ENCODE results near the gene SPATA31E1.
"Not testable (repeated sequence)": the region's sequence is repeated elsewhere in the genome, so short reads cannot be mapped to it uniquely, and the experiment has no call there.

Gene SPATA31E1

DNA sequence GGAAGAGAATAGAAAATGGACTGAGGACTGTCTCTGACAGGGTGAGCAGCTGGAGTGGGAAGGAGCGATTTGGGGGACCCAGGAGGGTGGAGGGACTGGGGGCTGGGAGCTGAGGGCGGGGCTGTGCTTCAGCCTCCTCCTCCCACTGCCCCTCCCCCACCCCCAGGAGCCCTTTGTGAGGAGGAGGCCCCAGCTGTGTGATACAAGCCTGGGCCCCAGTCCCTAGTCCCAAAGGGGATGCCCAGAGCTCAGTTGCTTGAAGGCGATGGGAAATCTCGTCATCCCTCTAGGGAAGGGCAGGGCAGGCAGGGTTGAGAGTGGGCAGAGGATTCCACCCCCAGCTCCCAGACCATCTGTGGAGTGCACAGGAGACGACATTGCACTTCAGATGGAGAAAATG, at the start of gene SPATA31E1:
Gene SPATA31E1 (plus strand): TSS at position 251 of the 400 bp plus-strand sequence. CDS start 15 bp downstream, at position 266.
- DNase-seq, result no peak

DNA sequence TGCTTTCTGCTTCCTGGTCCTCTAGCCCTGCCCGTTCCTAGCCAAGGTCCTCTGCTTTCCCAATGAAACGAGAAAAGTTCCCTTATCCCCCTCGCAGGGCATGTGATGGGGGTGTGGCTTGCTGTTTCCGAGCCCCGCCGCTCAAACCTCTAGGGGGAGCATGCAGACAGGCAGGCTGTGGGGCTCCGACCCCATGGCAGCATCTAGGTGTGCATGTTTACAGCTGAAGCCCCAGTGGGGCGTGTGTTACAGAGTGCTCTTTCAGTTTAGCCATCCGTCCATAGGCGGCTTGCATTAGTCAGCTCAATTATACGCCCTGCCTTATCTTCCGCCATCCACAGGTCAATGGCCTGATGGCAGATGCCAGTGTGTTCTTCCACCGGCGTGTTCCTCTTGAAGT, 48.3 kb upstream of the SPATA31E1 start:
- DNase-seq, result no peak

DNA sequence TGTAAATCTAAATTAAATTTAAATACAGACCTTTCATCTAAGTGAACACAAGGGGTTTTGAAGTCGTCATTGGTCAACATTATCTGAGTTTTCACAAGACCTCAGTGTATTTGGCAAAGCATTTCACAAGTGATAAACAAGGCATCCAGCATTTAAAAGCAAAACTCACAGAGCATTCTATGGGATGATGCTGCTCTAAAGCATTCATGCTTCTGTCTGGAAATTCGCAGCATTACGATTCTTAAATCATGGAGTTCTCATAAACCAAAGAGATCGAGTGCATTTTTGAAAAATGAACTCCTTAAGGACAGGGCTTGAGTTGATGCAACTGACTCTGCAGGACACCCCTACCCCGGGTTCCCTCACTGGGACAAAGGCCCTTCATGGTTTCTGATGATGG, 46.1 kb upstream of the SPATA31E1 start:
- no peak for DNase-seq

DNA sequence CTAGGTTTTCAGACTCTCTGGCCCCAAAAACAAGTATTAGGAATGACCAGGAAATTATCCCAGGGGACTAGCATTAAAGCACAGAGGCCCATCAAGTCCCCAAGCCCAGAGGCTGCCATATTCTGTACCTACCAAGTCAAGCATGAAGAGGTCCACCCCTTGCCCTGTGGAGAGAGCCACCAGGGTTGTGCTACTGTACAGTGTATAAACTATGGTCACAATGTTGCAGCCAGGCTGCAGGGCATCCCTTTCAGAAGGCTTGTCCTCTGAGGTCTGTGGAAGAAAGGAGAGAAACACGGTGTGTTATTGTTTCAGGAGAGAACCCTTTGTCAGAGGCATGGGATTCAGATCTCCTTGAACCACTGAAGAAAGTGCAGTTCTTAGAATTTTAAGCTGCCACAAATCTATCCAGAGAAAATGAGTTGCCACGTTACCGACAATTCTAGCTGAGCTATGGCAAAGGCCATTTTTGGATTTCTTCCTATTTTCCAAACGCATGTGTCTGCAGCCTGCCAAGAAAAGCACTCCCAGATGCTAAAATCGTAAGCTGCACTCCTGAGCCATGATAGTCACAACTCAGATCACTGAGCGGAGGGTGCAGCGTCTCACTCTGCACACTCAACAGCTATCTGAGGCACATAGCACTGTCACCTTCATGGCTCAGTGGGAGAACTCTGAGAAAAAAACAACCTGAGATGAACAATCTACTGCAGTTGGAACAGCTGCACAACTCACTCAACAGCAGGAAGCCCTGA, 45.5 kb upstream of the SPATA31E1 start:
- DNase-seq, result no peak

DNA sequence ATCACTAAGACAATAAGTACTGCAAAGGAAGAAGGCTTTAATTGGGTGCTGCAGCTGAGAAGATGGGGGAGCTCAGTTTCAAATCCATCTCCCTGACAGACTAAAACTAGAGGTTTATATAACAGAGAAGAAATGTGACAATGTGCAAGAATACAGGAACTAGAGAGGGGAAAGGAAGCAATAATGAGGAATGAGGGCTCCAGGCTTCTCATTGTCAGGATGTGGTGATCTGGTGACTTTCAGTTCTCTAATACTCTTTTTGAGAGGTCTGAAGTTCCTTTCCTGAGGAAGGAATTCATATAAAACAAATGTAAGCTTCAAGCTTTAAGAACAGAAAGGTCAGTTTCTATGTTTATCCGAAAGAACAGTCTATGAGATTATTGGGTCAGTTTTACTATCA, 42.5 kb upstream of the SPATA31E1 start:
- DNase-seq, result no peak

DNA sequence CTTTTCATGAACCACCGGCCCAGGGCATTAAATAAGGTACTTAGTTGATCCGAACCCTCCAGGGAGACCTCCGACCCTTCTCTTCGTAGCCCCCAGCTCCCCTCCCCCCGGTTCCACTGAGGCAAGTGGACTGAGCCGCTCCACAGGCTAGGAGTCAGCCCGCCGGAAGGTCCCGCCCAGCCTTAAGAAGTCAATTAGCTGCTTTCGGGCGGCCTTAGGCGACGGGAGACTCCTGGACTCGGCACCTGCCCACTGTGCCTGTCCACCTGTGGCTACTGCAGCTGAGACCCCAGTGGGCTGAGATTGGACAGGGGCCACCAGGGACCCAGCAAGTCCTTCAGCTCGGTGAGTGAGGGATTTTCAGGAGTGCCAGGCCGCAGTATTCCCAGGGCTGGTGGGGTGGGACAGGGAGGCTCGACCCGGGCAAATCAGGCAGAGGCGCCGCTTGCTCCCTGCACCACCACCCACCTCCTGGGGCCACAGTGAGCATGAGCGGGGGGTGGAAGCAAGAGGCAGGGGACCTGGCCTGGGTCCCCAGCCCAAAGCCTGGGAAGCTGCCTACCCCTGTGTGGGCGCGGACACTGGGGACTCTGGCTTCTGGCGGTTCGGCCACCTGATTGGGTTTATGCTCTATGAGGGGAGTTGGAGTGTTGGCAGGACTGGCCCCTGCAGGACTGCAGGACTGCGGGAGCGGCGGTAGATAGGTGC, 39.6 kb upstream of the SPATA31E1 start:
- no peak for DNase-seq

DNA sequence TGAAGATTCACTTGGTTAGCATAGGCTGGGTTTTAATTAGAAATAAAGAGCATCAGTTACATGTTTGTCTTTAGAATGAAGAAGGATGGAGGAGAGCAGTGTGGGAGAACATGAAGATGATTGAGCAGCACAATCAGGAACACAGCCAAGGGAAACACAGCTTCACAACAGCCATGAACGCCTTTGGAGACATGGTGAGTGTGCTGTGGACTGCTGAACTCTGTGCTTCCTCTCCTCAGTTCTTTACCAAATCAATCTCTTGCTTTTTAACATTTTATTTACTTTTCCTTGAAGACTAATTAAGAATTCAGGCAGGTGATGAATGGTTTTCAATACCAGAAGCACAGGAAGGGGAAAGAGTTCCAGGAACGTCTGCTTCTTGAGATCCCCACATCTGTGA, 38.2 kb upstream of the SPATA31E1 start:
- DNase-seq, result no peak

DNA sequence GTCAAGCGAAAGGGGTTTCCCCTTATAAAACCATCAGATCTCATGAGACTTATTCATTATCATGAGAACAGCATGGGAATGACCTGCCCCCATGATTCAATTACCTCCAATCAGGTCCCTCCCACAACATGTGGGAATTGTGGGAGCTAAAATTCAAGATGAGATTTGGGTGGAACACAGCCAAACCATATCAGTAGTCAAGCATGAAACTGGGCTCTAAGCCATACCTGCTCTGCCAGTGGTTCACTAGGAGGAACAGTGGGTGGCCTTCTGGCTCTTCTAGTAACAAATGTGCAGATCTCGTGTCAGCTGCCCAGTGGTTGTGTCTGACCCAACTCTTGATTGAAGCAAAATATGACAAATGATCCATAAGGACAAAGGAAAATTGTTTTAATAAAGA, 34.9 kb upstream of the SPATA31E1 start:
- peak; percentile 45 for DNase-seq

DNA sequence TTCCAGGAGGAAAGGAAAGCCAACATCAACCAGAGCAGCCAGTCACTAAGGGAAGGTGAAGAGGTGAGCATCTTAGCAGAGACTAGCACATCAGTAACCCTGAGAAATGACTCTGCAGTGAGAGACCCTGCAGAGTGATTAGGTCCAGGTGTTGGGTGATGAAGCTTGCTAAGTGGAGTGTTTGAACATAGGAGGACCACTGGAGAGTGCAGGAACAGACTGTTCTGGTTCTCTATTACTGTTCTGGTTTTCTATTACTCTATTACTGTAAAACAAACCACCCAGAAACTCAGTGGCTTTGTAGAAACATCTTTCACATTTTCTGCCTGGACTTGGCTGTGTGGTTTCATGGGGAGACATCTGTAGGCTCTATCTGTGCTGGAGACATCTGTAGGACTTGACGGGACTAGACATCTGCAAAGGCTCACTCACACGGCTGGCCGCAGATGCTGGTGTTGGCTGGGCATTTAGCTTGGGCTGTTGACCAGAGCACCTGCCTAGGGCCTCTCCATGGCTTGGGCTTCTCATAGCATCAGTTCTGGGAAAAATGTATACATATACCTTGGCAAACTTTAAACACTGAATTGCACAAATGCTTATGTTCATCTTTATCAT, 33.4 kb upstream of the SPATA31E1 start:
- no peak for DNase-seq

DNA sequence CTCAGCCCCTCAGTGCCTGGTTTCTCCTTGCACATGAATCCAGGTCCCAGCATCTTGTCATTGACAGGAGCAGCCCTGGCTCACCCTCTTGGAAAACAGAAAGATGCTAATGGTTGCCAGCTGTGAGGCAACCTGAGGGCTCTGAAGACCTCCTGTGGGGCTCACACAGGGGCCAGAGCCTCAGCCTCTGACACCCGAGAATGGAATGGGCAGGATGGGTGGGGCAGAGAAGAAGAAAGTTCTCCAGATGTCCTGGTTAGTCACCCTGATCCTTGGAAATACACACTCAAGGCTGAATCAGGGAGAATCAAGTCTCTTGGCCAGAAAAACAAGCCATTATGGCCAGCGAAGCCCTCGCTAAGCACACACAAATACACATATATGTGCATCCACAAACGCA, 32.3 kb upstream of the SPATA31E1 start:
- DNase-seq, result no peak

DNA sequence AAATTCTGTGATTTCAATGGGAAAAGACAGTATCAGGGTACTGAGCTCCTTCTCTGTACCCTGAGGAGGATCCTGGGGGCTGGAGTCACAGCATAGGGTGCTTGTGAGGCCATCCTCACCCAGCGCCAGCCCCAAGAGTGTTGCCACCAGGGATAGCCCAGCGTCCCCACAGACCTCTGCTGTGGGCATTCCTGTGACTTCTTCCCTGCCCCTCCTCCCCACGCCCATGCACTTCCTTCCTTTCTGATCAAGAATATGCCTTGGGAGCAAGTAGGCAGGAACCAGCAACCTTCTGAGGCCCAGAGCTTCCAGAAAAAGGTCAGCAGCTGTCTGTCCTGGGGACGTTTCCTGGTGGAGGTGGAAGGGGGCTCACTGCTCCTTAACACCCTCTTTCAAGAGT, 31.5 kb upstream of the SPATA31E1 start:
- DNase-seq, result not testable (repeated sequence)

DNA sequence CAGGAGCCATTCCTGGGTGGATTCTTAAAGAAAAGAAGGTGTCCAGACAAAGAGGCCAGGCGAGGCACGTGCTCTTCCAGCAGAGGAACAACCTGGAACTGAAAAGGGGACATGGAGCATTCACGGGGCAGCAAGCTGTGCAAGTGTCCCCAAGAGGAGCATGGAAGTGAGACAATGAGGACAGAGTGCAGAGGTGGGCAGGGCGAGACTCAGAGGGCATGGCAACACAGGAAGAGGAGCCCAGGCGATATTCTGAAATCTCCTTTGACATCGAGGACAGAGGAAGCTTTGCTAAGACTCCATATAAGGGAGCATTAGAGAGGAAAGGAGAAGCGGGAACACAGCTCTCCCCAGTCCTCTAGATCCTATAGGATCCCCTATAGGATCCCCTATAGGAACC, 29.4 kb upstream of the SPATA31E1 start:
- no peak for DNase-seq

DNA sequence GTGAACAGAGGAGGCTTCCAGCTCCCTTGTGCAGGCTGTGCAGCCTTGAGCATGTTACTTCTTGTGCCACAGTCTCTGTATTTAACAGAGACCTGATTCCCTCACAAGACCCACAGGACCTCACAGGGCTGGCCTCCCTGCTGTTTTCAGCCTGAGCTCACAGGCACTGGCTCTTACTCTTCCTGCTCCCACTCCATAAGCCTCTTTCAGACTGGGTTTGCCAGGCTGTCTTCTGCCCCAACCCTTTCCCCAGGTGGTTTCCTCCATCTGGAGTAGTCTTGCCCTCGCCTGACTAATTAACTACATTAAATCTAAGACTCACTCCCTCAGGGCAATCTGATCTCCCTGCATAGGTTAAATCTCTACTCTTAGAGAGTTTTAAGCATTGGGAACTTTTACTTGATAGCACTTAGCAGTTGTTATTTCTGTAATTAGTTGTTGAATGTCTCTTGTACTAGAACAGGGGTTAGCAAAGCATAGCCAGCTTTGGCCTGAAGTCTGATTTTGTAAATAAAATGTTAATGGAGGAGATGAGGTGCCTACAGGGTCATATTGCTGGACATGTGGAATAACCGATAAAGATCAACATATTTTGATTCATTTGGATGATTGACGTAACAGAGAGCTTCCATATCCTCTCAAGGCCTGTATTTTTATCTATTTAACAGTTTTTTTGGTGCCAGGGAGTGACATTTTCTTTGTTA, 28.6 kb upstream of the SPATA31E1 start:
- DNase-seq, result no peak

DNA sequence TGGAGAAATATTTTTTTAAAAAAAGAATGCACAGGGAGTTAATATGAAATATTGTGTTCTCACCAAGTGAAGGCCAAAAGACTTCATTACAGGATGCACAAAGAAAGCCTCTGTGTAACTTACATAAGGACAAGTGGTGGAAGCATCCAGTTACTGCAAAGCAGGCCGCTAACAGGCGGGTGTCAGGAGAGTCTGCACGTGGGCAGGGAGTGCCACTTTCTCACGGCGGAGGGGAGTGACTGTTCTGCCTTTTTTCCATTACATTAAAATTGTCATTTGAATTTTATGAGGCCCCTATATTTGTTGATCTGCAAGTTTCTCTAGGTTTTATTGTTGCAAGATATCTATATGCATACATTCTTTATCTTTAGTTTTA, 28.1 kb upstream of the SPATA31E1 start:
- DNase-seq, result no peak

DNA sequence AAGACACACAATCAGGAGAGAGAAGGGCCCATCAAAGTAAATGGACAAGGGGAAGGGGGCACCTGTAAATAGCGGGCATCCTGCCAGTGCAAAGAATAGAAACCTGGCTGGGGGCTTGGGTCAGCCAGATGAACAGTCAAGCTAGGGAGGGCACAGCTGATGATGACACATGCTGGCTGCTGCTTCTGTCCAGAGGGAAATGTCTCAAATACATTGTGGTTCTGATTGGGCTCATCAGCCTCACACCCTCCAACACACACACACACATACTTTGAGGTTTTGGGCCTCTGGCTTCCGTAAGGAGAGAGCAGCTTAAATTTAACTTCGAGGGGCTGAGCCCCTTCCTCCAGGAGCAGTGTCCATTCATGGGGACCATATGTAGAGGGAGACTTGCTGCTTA, 27.6 kb upstream of the SPATA31E1 start:
- DNase-seq, result no peak

DNA sequence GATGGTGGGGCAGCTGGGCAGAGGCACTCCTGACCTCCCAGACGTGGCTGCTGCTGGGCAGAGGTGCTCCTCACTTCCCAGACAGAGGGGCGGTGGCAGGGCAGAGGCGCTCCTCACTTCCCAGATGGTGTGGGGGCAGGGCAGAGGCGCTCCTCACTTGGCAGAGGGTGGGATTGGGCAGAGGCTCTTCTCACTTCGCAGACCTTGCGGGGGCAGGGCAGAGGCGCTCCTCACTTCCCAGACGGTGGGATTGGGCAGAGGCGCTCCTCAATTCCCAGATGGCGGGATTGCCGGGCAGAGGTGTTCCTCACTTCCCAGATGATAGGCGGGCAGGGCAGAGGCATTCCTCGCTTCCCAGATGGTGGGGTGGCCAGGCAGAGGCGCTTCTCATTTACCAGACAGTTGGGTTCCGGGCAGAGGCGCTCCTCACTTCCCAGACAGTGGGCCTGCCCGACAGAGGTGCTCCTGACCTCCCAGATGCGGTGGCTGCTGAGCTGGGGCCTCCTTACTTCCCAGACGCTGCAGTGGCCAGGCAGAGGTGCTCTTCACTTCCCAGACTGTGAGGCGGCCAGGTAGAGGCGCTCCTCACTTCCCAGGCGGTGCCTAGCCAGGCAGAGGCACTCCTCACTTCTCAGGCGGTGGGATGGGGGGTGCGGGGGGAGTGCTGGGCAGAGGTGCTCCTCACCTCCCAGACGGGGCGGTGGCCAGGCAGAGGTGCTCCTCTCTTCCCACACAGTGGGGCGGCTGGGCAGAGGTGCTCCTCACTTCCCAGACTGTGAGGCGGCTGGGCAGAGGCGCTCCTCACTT, 25.3 kb upstream of the SPATA31E1 start:
- DNase-seq, result no peak

DNA sequence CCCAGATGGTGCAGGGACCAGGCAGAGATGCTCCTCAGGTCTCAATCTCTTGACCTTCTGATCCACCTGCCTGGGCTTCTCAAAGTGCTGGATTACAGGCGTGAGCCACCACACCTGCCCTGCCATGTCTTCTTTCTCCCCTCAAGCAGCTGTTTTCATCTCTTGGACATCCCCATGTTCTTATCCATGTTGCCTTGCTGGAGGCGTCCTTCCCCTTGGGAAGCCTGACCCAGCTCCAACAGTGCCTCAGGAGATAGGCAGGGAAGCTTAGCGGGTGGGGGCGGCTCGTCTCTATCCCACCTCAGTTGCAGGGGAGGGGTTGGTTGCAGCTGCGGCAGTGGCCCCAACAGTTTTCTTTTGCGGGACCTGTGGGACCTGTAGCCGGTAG, 24.7 kb upstream of the SPATA31E1 start:
- DNase-seq, result no peak

DNA sequence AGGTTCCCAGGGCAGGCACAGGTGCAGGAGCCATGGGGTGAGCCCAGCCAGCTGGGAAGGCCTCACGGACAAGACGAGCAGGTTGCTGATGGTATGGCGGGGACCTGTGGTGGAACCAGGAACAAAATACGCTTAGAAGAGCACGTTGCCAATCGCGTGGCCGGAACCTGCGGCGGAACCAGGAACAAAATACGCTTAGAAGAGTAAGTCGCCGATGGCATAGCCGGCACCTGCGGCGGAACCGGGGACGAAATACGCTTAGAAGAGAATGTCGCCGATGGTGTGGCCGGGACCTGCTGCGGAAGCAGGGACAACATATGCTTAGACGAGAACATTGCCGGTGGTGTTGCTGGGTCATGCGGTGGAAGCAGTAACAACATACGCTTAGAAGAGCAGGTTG, 23.5 kb upstream of the SPATA31E1 start:
- DNase-seq, result no peak

DNA sequence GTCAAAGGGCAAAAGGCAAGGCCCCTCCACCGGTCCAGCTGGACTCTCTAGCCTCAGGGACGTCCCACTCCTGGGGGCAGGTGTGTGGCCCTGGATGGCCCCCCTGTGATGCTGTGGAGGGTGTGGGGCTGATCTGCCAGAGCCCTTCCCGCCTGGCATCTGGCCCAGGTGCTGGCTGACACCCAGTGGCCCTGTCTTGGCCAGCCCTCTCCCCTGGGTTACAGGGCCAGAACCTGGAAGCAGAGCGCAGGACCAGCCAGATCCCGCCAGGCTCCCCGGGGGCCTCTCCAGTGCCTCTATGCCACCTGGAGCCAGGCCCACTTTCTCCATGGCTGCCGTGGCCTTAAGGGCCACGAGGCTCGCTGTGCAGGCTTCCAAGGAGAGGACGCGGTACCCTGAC, 22.9 kb upstream of the SPATA31E1 start:
- DNase-seq, result no peak

DNA sequence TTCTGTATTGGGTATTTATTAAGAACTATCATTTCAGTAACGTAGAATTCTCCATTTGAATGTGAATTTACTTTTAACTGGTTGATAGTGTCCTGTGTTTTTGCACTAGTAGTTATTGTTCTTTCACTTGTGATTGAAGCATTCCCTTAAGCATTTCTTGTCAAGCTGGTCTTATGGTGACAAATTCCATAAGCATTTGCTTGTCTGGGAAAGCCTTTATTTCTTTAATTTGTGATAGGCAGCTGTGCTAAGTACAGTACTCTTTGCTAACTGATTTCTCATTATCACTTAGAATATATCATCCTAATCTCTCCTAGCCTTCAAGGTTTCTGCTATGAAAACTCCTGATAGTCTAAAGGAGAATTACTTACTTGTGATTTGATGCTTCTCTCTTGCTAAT, 21.3 kb upstream of the SPATA31E1 start:
- DNase-seq, result no peak

DNA sequence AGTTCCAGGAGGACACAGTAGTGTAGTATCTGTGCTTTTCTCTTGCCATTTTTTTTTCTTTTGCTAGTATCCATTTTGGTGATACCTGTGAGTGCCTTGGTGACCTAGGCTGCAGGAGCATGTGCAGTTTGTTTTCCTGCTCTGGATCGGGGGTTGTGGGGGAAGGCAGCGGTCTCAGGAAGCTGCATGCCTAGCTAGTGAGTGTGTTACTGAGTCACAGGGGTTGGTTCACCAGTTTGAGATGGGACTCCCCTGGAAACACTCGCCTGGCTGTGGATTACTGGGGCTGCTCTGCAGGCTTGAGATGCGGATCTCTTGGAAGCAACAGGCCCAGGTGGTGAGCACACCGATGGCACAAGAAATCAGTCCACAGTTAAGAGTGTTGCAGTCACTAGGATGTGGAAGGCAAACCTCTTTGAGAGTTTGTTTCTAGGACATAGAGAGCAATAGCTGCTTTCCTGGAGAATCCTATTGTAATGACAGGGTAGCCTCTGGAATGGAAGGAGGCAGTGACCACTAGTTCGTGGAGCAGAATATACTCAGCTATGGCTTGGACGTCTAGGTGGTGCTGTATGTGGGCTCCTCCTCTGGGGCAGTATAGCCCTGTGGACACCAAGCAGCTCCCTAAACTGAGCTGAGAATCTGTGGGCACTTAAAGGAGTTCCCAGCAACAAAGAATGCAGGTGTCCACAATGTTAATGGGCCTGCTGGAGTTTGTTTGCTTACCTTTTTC, 20.0 kb upstream of the SPATA31E1 start:
- DNase-seq, result no peak

DNA sequence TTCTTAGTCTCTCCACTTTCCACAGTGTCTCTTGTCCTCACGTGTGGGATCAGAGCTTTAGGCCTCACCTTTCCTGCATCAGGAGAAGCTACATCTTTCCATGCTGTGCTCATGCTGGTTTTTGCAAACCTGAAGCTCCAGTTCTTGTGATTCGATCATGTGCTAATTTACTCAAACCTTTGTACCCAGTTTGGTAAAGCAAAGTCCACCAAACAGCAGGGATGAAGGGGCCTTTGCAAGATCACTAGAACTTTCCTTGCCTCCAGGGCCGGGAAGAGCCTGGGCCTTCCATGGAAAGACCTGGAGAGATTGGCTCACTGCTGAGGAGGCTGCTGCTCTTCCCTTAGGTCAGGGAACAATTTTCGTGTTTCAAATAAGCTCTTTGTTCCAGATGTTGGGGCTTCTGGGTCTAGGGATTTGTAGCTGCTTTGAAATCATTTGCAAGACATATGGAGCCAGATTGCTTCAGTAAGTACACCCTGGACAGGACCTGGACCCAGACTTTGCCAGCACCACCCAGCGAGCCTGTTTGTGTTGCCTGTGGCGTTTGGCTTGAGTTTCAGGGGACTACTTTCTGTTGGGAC, 18.7 kb upstream of the SPATA31E1 start:
- DNase-seq, result no peak
